Endothelial cell of hepatic sinusoid (primary cell): ENCODE results near the gene TNFAIP8L1.

Experiments
- in situ Hi-C: cut with HindIII; loops from 2 replicates; pipeline ENCODE4 v1.10.0; 2017; ENCODE audit warnings: low sequenced_read_pairs

The TNFAIP8L1 gene

DNA sequence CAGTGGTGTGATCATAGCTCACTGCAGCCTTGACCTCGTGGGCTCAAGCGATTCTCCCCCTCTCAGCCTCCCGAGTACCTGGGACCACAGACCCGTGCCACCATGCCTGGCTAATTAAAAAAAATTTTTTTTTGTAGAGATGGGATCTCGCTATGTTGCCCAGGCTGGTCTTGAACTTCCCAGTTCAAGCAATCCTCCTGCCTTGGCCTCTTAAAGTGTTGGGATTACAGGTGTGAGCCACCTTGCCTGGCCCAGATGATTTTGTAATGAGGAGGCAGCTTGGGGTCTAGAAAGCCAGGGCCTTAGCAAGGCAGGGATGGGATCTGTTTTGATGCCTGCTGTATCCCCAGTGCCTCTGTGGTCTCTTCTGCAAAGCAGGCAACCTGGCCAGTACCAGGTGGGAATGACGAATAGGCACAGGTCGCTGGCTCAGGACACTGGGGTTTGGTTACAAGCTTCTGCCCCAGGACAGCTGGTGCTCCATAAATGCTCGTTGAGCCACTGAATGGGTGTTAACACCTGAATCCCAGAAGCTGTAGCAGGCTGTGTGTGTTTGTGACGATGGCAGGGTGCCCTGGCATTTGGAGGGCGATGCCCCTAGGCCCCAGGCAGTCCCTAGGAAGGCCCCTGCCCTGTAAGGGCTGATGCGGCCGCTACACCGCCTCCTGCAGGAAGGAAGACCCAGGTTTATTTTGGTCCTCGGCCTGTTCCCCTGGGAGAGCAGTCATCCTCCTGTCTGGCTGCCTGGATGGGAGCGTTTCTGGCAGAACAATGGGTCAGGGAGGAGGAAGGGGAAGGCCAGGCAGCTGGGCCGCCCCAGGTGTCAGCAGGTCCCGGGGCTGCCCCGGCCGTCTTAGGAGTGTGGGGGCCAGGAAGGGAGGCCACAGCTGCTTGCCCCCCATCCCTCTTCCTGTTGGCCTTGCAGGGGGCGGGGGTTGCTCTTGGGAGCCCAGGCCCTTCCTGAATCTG, 8.6 kb downstream of the TNFAIP8L1 start:
- in situ Hi-C loops, result loop anchor here (10.0 kb wide), 1 partner anchor 123 kb away; no protein-coding TSS in a partner anchor

DNA sequence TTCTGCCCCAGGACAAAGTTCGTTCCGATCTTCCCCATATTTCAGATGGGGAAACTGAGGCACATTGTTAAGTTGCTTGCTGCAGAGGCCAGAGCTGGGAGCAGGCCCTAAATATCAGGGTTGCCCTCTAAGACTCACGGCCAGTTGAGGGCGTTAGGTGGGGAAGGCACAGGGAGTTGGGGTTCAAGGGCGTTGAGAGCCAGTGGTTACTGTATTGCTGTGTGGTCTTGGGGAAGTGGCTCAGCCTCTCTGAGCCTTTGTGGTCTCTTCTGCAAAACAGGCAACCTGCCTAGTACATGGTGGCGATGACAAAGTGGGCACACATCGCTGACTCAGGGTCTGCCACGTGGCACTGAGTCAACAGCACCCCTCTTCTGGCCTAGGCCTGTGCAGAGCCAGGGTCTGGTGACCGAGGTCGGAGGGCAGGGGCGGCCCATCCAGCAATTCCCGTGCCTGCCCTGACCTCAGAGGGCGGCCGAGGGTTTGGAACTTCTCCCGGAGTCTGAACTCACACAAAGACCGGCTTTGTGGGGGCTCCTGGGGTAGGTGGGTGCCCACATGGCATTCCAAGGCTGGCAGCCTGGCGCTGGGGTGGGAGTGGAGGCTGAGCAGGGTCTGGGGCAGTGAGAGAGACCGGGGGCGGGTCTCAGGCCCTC, 10.2 kb downstream of the TNFAIP8L1 start:
- in situ Hi-C loops, result loop anchor here (10.0 kb wide), 1 partner anchor 125 kb away; no protein-coding TSS in a partner anchor

DNA sequence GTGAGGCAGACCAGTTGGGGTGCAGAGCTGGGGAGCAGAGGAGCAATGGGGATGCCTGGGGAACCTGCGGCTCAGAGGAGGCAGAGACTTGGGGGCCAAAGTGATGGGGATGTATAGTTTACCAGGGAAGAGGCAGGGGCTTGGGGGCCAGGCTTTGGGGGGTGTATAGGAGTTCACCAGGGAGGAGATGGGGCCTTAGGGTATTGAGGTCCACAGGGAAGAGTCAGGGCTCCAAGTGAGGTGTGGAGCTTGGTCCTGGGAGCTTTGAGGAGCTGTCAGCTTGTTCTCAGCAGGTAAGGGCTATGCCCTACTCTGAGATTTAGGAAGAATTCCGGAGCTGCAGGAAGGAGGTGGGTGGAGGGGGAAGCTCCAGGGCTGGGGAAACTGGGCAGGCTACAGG, 10.8 kb downstream of the TNFAIP8L1 start:
- in situ Hi-C loops, result no loop called here

DNA sequence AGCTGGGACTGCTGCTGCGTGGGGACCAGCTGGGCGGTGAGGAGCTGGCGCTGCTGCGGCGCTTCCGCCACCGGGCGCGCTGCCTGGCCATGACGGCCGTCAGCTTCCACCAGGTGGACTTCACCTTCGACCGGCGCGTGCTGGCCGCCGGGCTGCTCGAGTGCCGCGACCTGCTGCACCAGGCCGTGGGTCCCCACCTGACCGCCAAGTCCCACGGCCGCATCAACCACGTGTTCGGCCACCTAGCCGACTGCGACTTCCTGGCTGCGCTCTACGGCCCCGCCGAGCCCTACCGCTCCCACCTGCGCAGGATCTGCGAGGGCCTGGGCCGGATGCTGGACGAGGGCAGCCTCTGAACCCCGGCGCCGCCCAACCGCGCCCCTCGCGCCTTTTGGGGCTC, 12.8 kb downstream of the TNFAIP8L1 start:
- in situ Hi-C loops, result no loop called here

DNA sequence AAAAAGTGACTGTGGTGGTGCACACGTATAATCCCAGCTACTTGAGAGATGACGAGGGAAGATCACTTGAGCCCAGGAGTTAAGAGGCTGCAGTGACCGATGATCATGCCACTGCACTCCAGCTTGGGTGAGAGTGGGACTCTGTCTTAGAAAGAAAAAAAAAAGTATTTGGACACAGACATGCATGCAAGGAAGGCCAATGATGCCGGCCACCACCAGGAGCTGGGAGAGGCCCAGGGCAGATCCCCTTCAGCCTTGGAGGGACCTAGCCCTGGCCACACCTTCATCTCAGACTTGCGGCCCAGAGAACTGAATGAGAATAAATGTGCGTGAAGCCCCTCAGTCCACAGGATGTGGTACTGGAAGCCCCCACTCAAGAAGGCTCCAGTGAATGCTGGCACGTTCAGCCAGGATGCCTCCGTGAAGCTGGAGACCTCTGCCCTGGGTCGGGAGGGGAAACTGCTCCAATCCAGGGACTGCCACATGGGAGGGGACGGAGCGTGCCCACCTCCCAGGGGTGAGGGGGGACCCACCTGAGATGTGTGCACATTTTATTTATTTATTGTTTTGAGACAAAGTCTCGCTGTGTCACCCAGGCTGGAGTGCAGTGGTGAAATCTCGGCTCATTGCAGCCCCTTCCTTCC, 14.6 kb downstream of the TNFAIP8L1 start:
- in situ Hi-C loops, result no loop called here

DNA sequence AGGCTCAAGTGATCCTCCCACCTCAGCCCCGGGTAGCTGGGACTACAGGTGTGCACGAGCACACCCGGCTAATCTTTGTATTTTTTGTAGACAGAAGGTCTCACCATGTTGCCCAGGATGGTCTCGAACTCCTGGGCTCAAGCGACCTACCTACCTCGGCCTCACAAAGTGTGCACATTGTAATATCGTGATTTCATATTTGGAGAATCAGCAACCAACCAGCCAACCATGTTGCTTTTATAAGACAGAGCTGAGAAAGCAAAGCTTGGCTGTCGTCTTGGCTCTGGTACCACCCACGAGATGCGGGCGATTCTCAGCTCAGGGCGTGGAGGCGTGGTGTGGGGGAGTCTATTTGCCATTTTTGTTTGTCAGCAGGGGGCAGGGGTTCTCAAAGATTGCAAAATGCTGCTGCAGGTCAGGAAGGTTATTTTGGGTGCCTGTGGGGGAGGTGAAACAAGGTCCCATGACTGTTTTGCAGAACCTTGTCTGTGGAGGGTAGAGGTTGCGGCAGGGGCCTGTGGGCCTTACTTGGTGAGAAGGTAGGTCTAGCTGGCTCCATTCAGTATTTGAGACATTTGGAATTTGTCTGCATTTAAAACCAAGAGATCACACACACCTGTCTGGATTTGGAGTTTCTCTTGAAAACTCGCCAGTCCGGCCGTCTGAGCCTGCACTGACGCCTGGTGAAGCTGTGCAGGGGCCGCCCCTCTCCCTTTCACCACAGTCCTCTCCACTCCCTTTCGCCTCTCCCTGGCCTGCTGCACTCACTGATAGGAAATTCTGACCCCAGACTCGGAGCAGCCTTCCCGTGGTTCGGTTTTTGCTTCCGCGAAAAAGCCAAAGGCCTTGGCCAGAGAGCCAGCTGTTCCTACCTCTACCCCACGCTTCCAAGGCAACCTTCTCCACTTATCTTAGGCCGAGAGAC, 15.4 kb downstream of the TNFAIP8L1 start:
- in situ Hi-C loops, result no loop called here

DNA sequence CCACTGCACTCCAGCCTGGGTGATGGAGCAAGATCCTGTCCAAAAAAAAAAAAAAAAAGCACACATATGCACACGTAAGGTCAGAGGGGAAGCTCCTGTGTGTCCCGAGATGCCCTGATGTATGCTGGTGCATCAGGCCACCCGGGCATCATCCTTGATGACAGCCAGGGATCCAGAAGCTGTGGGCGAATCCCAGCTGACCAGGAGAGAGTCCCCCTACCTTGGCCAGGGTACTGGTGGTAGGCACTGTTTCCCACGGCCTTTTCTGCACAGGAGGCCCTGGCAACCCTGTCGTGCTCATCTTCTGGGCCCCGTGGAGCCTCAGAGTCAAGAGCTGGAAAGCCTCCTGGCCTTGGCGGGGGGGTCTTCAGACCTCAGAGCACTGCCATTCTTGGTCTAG, 16.8 kb downstream of the TNFAIP8L1 start:
- in situ Hi-C loops, result no loop called here

DNA sequence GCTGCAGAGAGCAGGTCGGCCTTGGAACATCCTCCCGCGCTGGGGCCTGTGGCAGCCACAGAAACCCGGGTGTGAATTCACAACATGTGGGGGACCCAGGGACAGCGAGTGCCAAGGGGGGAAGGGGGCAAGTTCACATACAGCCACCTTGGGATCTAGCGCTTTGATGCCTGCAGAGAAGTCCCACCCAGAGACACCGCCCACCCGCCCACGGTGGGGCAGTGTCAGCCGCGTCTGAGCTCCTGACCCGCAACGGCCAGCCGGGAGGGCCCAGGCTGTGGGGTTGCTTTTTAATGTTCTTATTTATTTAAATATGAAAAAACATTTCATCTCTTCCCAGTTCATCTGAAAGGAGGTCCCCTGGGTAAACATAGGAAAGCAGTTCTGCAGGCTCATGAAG, 17.9 kb downstream of the TNFAIP8L1 start:
- in situ Hi-C loops, result no loop called here

DNA sequence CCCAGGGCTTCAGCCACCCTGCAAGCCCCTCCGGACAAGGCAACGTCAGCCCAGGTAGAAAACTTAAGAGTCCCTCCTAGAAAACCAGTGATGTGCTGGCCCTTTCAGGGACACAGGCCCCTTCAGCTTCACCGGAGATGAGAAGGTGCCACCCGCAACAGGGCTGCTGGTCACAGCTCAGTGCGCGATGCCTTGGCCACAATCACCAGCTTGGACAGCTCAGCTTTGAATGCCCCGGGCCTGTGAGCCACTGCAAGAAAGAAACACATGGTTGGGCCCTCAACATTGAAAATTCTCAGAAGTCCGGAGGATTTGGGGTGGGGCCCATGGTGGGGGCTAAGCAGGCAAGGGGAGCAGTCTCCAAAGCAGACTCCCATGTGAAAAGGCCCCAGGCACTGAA, 18.5 kb downstream of the TNFAIP8L1 start:
- in situ Hi-C loops, result no loop called here

DNA sequence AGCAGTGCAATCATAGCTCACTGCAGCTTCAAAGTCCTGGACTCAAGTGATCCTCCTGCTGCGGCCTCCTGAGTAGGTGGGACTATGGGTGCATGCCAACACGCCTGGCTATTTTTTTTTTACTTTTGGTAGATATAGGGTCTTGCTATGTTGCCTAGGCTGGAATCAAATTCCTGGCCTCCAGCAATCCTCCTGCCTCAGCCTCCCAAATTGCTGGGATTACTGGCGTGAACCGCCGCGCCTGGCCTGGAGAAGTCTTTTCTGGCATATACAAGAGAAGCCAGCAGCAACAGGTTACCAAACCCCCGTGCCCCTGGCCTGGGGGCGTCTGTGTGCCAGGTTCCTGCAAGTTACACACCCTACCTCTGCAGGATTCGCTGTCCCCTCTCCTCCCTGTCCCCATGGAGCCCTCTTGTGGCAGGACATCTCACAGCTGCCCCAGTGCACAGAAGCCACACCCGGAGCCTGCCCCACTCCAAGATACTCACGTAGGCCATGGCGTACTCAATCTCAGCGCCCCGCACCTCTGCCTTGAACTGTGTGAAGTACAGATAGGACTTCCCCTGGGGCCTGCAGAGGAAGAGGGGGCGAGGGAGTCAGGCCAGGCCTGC, 21.0 kb downstream of the TNFAIP8L1 start:
- in situ Hi-C loops, result no loop called here

DNA sequence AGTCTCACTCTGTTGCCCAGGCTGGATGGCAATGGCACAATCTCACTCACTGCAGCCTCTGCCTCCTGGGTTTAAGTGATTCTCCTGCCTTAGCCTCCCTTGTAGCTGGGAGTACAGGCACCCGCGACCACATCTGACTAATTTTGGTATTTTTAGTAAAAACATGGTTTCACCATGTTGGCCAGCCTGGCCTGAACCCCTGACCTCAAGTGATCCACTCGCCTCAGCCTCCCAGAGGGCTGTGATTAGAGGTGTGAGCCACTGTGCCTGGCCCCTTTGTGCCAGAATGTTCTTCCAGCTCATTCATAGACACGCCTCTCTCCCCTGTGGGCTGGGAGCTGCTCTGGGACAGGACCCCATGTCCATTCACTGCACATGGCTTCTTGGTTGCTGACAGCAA, 21.7 kb downstream of the TNFAIP8L1 start:
- in situ Hi-C loops, result no loop called here

DNA sequence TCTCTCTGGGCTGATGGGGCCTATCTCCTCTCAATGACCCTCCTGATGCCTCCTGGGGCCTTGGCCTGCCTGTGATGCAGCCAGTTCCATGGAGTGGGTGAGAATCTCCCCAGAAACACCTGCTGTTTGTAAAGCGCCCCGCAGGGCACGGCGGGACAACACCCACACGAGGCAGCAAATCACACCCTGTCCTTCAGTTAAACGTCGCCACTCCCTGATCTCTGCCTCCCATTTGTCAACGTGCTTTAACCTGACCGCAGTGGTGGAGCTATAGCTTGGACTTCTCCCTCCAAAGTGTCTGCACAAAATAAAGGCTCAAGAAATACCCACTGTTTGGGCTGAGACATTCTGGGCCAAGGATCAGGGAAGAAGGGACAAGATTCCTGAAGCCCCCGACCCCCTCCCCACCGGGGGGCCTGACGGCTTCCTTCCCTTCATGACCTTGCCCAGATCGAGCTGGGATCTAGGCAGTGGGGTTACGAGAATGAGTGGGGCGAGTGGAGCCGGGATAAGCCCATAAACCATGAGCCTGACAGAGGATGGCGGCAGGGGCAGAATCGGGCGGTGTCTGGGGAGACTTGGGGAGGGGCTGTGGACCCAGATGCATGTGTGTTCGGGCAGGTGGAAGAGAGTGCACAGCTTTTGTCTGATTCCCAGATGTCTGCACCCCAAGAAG, 22.8 kb downstream of the TNFAIP8L1 start:
- in situ Hi-C loops, result no loop called here

DNA sequence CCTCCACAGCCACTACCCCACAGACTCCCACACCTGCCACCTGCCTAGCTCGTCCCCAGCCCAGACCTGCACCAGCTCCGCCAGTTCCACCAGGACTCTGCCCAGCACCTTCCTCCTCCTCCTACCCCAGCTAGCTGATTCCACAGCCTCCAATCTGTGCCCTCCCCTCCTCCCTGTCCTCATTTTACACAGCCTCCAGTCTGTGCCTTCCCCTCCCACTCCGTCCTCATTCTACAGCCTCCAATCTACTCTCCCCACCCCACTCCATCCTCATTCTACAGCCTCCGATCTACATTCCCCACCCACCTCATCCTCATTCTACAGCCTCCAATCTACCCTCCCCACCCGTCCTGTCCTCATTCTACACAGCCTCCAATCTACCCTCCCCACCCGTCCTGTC, 23.5 kb downstream of the TNFAIP8L1 start:
- in situ Hi-C loops, result no loop called here

DNA sequence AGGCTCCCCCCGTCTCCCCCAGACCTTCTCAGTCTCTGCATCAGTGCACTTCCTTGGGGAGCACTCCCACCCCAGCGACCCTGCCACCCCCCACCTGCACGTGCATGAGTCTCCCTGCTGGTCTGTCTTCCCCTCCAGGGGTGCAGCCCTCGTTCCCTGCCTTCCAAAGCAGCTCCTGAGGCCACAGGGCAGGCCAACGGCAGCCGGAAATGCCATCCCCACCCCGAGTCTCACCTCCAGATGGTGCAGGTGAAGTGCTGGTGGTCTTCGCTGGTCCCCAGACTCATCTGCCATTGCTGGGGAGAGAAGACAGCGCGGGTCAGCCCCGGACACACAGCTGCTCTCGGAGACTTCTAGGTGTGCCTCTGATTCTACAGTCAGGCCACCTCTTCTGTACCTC, 25.3 kb downstream of the TNFAIP8L1 start:
- in situ Hi-C loops, result no loop called here

DNA sequence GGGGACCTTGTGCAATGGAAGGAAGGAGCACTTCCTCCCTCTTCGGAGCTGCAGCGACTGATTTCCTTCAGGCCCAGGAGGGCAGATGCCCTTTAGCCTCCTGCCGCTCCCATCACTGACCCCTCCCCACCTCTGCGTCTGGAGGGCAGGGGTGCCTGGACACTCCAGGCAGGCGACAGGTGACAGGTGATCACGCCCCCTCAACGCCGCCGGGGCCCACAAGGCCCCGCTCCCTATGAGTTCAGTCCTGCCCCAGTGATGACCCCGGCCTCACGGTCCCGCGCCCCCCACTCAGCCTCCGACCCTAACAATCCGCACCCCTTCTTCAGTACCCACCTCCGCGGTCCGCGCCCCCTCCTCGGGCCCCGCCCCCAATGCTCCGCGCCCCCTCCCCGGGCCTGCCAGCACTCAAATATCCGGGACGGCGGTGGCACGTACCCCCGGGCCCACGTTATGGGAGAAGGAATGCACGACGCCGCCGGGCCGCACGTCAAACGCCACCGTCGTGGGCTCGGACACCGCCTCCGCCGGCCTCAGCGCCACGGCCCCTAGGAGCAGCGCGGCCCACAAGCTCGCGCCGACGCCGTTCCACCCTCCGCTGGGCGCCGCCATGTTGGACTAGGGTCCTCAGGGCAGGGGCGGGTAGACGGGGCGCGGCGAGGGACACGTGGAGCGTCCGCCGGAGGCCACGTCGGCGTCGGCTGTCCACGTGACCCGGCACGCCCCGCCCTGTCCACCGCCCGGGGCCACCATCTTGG, 30.6 kb downstream of the TNFAIP8L1 start, which contains the start of gene MYDGF:
Gene MYDGF, minus strand, starts transcription at position 620 of the 758 bp plus-strand sequence. Its CDS starts 8 bp downstream, at position 612.
- in situ Hi-C loops, result no loop called here

DNA sequence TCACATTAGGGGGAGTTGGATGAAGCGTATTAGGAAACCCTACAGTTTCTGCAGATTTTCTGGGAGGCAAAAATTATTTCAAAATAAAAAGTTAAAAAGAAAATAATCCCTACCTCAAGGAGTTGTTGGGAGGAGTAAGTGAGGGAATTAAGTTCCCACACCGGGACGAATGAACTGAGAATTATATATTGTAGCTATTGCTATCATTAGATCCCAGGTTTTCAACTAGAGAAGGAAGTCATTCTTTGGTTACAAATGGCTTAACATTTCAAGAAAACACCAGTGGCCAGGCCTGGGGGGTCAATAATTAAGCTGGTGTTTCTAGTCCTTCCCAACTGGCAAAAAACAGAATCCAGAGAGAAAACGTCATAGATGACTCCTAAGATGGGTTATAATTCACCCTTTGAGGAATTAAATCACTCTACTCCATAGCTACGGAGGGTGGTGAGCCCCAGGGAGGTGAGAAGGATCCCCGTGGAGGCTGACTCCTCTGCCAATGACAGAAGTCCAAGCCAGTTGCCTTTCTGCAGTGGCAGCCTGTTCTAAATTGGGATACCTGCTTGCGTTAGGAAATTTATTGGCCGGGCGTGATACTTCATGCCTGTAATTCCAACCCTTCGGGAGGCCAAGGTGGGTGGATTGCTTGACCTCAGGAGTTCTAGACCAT, 32.0 kb downstream of the TNFAIP8L1 start:
- in situ Hi-C loops, result no loop called here

DNA sequence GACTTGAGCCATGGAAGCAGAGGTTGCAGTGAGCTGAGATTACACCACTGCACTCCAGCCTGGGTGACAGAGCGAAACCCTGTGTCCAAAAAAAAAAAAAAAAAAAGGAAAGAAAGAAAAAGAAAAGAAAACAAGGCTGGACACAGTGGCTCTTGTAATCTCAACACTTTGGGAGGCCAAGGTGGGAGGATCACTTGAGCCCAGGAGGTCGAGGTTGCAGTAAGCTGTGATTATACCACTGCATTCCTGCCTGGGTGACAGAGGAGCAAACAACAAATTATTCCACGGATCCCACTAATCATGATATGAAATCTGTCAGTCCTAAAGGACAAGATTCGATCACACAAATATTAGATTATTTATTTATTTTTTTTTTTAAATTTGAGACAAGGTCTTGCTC, 33.9 kb downstream of the TNFAIP8L1 start:
- in situ Hi-C loops, result no loop called here

DNA sequence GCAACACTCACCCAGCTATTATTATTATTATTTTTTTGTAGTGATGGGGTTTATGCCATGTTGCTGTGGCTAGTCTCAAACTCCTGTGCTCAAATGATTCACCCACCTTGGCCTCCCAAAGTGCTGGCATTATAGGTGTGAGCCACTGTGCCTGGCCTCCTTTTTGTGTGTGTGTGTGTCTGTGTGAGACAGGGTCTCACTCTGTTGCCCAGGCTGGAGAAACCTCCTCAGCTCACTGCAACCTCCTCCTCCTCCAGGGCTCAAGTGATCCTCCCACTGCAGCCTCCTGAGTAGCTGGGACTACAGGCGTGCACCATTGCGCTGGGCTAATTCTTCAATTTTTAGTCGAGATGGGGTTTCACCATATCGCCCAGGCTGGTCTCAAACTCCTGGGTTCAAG, 34.4 kb downstream of the TNFAIP8L1 start:
- in situ Hi-C loops, result no loop called here
